ENCODE data around the gene RFXANK. TPM values are rescaled to one million over a fixed set of nuclear protein-coding genes. Genes with fewer than 3 reads are reported as not detected.

The RFXANK gene
- total and polyA plus RNA-seq, 9 of the 15 experiments (the other 6 are each of a cell fraction or from before 2014, with no cell fraction given) = 68.6 to 181 (median 150) TPM

DNA sequence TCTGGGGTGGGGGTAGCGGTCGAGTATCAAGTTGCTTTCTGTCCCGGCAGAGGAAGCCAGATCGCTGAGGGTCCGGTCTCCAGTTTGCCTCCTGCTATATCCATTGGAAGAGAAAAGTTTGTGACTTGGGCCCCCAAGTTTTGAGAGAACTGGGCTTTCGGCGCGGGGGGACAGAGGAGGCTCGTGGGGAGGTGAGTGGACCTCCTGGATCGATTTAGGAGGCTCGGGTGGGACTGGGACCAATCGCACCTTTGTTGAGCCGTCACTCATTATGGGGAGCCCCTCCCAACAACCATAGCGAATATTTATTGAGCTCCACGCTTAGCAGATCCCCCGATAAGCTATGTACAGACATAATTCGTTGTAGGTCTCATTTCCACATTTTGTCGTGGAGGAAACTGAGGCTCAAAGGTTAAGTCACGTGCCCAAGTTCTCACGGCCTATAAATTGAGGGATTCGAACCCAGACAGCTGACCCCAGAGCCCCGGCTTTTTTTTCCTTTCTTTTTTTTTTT, 909 bp downstream of the RFXANK start (continued):
- TF ChIP-seq TAF7 (tag; IDR thresholded peaks at IDR 0.05) (0 out of 2 replicates have a peak, but pooled peaks have one; percentile 15), TCFL5 (CRISPR knock-in tag; conservative IDR thresholded peaks at IDR 0.05) (no peak), SMAD1 (IDR thresholded peaks at IDR 0.05; ENCODE audit: low read depth, low read length, partially characterized antibody) (no peak), POLR2A (conservative IDR thresholded peaks at IDR 0.05) (peak; percentile 59), NEUROD1 (IDR thresholded peaks at IDR 0.05; ENCODE audit: borderline replicate concordance, low read depth, low read length, partially characterized antibody) (peak; percentile 15), SPI1 (IDR thresholded peaks at IDR 0.05; ENCODE audit: borderline replicate concordance, low read depth, low read length) (0 out of 2 replicates have a peak, but pooled peaks have one; percentile 1), ZNF766 (CRISPR knock-in tag; conservative IDR thresholded peaks at IDR 0.05) (0 out of 2 replicates have a peak, but pooled peaks have one; percentile 22)
- TF ChIP-seq, protein P1, sequence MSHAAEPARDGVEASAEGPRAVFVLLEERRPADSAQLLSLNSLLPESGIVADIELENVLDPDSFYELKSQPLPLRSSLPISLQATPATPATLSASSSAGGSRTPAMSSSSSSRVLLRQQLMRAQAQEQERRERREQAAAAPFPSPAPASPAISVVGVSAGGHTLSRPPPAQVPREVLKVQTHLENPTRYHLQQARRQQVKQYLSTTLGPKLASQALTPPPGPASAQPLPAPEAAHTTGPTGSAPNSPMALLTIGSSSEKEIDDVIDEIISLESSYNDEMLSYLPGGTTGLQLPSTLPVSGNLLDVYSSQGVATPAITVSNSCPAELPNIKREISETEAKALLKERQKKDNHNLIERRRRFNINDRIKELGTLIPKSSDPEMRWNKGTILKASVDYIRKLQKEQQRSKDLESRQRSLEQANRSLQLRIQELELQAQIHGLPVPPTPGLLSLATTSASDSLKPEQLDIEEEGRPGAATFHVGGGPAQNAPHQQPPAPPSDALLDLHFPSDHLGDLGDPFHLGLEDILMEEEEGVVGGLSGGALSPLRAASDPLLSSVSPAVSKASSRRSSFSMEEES (CRISPR knock-in tag; IDR thresholded peaks at IDR 0.05) = peak; percentile 81
- TF ChIP-seq, protein P2, sequence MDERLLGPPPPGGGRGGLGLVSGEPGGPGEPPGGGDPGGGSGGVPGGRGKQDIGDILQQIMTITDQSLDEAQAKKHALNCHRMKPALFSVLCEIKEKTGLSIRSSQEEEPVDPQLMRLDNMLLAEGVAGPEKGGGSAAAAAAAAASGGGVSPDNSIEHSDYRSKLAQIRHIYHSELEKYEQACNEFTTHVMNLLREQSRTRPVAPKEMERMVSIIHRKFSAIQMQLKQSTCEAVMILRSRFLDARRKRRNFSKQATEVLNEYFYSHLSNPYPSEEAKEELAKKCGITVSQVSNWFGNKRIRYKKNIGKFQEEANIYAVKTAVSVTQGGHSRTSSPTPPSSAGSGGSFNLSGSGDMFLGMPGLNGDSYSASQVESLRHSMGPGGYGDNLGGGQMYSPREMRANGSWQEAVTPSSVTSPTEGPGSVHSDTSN (CRISPR knock-in tag; IDR thresholded peaks at IDR 0.05; ENCODE audit: low read depth) = no peak
- TF ChIP-seq, protein P2 (tag; conservative IDR thresholded peaks at IDR 0.05; ENCODE audit: low read depth) = peak; percentile 58
- TF ChIP-seq, protein P3, sequence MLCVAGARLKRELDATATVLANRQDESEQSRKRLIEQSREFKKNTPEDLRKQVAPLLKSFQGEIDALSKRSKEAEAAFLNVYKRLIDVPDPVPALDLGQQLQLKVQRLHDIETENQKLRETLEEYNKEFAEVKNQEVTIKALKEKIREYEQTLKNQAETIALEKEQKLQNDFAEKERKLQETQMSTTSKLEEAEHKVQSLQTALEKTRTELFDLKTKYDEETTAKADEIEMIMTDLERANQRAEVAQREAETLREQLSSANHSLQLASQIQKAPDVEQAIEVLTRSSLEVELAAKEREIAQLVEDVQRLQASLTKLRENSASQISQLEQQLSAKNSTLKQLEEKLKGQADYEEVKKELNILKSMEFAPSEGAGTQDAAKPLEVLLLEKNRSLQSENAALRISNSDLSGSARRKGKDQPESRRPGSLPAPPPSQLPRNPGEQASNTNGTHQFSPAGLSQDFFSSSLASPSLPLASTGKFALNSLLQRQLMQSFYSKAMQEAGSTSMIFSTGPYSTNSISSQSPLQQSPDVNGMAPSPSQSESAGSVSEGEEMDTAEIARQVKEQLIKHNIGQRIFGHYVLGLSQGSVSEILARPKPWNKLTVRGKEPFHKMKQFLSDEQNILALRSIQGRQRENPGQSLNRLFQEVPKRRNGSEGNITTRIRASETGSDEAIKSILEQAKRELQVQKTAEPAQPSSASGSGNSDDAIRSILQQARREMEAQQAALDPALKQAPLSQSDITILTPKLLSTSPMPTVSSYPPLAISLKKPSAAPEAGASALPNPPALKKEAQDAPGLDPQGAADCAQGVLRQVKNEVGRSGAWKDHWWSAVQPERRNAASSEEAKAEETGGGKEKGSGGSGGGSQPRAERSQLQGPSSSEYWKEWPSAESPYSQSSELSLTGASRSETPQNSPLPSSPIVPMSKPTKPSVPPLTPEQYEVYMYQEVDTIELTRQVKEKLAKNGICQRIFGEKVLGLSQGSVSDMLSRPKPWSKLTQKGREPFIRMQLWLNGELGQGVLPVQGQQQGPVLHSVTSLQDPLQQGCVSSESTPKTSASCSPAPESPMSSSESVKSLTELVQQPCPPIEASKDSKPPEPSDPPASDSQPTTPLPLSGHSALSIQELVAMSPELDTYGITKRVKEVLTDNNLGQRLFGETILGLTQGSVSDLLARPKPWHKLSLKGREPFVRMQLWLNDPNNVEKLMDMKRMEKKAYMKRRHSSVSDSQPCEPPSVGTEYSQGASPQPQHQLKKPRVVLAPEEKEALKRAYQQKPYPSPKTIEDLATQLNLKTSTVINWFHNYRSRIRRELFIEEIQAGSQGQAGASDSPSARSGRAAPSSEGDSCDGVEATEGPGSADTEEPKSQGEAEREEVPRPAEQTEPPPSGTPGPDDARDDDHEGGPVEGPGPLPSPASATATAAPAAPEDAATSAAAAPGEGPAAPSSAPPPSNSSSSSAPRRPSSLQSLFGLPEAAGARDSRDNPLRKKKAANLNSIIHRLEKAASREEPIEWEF (CRISPR knock-in tag; IDR thresholded peaks at IDR 0.05) = 0 out of 2 replicates have a peak, but pooled peaks have one; percentile 33
- TF ChIP-seq, protein P4, sequence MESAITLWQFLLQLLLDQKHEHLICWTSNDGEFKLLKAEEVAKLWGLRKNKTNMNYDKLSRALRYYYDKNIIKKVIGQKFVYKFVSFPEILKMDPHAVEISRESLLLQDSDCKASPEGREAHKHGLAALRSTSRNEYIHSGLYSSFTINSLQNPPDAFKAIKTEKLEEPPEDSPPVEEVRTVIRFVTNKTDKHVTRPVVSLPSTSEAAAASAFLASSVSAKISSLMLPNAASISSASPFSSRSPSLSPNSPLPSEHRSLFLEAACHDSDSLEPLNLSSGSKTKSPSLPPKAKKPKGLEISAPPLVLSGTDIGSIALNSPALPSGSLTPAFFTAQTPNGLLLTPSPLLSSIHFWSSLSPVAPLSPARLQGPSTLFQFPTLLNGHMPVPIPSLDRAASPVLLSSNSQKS (CRISPR knock-in tag; IDR thresholded peaks at IDR 0.05) = no peak
- TF ChIP-seq, protein P5, sequence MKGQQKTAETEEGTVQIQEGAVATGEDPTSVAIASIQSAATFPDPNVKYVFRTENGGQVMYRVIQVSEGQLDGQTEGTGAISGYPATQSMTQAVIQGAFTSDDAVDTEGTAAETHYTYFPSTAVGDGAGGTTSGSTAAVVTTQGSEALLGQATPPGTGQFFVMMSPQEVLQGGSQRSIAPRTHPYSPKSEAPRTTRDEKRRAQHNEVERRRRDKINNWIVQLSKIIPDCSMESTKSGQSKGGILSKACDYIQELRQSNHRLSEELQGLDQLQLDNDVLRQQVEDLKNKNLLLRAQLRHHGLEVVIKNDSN (CRISPR knock-in tag; IDR thresholded peaks at IDR 0.05) = peak; percentile 31; the same call in 1 of the 2 replicates
- TF ChIP-seq, protein P6, sequence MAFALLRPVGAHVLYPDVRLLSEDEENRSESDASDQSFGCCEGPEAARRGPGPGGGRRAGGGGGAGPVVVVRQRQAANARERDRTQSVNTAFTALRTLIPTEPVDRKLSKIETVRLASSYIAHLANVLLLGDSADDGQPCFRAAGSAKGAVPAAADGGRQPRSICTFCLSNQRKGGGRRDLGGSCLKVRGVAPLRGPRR (CRISPR knock-in tag; IDR thresholded peaks at IDR 0.05) = no peak

Data from K562 (cell line).